Testis (tissue), 3 donors: ENCODE measurements around the gene S100A9. TPM values are rescaled to one million over a fixed set of nuclear protein-coding genes. Genes with fewer than 3 reads are reported as not detected.

Experiments
- DNase-seq: peaks from one replicate; pipeline ENCODE4 v3.0.0-alpha.2; 2019
- H3K27ac ChIP-seq, 2 donors: fragments of 200-600 bp; sonication (generic); one replicate each; pipeline ENCODE4 v1.5.1; 2019
- H3K27me3 ChIP-seq: fragments of 200-600 bp; sonication (generic); one replicate; pipeline ENCODE4 v1.5.1; 2019
- H3K36me3 ChIP-seq: fragments of 200-600 bp; sonication (generic); one replicate; pipeline ENCODE4 v1.5.1; 2017; ENCODE audit warnings: low read depth; ENCODE audit errors: missing control alignments
- H3K4me1 ChIP-seq: fragments of 200-600 bp; sonication (generic); one replicate; pipeline ENCODE4 v1.5.1; 2019
- H3K4me3 ChIP-seq, 2 donors: fragments of 200-600 bp; sonication (generic); one replicate each; pipeline ENCODE4 v1.5.1; 2017 to 2019
- H3K9me3 ChIP-seq: fragments of 200-600 bp; sonication (generic); one replicate; pipeline ENCODE4 v1.5.1; 2017
- POLR2A ChIP-seq: fragments of 450-650 bp; IDR thresholded peaks from one replicate; pipeline ENCODE4 v1.6.1; 2017; ENCODE audit warnings: antibody characterized with exemption, mild to moderate bottlenecking, moderate library complexity
- WGBS, 2 donors: methylation state at CpG; one replicate each; pipeline ENCODE4 v1.1.5; 2018; 5-methylcytosine and 5-hydroxymethylcytosine counted together
- intact Hi-C: fragments of 100-400 bp; cut with DNase I; formaldehyde crosslinking; loops from one replicate; pipeline ENCODE4 v1.15.1; 2023; ENCODE audit warnings: low total_unique reads
- polyA plus RNA-seq: library from polyadenylated mRNA; stranded (reverse); fragments of 350-450 nt; fragmentation: Illumina TruSeq; extraction: RNeasy Lipid Tissue Mini Kit (QIAGEN cat#74804); gene quantifications from one replicate; pipeline ENCODE4 v1.2.3, GENCODE V29; 2014; ENCODE audit warnings: low read depth, low replicate concordance; ENCODE audit not compliant: insufficient read depth
- total RNA-seq, 2 donors: library from RNA; depleted of rRNA; stranded (reverse); fragments of >200 nt; gene quantifications; one replicate each; pipeline ENCODE4 v1.2.3, GENCODE V29; 2016
- TF ChIP-seq, protein P1 (sequence below), 3 experiments: fragments of 450-650 bp in 2 of 3; fragments of 200-600 bp in 1 of 3; sonication (generic) in 1 of 3; IDR thresholded peaks; one replicate each; pipeline ENCODE4 v1.5.1; 2016 to 2019; ENCODE audit warnings: antibody characterized with exemption in 3 of 3, mild to moderate bottlenecking in 2 of 3, moderate library complexity in 1 of 3

S100A9 gene
- total and polyA plus RNA-seq, 3 donors from 2014 or later, result 4.6 to 36.6 (median 10.7) TPM

GRCh38 chr1:153375511-153375910, 17.9 kb downstream of the S100A9 start, which contains the start of gene S100A12:
Gene S100A12, minus strand, starts transcription at chr1:153375621. Its CDS starts 1,029 bp downstream, at chr1:153374592.
- Histone ChIP-seq H3K36me3 (no peaks in the 10 kb centered on the region), H3K27ac (no peak within 1 kb of the TSS), H3K4me3 (no peak within 1 kb of the TSS), H3K4me1 (no peaks in the 10 kb centered on the region), H3K27me3 (no peaks in the 10 kb centered on the region), H3K9me3 (no peaks in the 10 kb centered on the region)
- no peak for TF ChIP-seq POLR2A
- TF ChIP-seq, protein P1, sequence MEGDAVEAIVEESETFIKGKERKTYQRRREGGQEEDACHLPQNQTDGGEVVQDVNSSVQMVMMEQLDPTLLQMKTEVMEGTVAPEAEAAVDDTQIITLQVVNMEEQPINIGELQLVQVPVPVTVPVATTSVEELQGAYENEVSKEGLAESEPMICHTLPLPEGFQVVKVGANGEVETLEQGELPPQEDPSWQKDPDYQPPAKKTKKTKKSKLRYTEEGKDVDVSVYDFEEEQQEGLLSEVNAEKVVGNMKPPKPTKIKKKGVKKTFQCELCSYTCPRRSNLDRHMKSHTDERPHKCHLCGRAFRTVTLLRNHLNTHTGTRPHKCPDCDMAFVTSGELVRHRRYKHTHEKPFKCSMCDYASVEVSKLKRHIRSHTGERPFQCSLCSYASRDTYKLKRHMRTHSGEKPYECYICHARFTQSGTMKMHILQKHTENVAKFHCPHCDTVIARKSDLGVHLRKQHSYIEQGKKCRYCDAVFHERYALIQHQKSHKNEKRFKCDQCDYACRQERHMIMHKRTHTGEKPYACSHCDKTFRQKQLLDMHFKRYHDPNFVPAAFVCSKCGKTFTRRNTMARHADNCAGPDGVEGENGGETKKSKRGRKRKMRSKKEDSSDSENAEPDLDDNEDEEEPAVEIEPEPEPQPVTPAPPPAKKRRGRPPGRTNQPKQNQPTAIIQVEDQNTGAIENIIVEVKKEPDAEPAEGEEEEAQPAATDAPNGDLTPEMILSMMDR (IDR thresholded peaks at IDR 0.05), result no peak
- DNase-seq, result no peak
- intact Hi-C loops, result no loop called here
- 81 to 94% methylated on average over 1 of the region's 1 CpG for WGBS, 2 donors

DNA sequence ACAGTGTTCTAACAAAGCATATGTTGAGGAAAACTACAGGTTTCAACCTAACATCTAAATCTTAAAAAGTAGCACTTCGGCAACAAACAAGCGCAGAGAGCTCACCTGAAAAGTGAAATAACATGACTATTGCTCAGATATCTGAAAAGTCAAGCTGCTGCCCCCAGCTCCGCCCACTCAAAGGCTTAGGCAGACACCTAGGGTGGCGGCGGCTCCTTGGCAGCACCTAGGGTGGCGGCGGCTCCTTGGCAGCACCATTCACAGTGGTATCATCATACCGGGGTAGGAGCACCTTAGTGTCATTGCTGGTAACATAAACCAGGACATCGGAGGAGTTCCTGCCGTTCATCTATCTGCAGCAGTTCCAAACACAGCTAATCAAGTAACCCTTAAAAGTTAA, 21.9 kb downstream of the S100A9 start:
- intact Hi-C loops, result no loop called here
- TF ChIP-seq POLR2A, result no peak
- TF ChIP-seq, protein P1 (IDR thresholded peaks at IDR 0.05), result no peak
- H3K4me1 ChIP-seq, result no peaks in the 10 kb centered on the region
- H3K36me3 ChIP-seq, result no peaks in the 10 kb centered on the region
- no peak for DNase-seq
- 71 to 72% methylated on average over 9 to 10 of the region's 10 CpGs for WGBS, 2 donors
- H3K27me3 ChIP-seq, result no peaks in the 10 kb centered on the region
- no peak overlapping the region for H3K27ac ChIP-seq
- H3K9me3 ChIP-seq, result no peaks in the 10 kb centered on the region
- H3K4me3 ChIP-seq, result no peak overlapping the region

DNA sequence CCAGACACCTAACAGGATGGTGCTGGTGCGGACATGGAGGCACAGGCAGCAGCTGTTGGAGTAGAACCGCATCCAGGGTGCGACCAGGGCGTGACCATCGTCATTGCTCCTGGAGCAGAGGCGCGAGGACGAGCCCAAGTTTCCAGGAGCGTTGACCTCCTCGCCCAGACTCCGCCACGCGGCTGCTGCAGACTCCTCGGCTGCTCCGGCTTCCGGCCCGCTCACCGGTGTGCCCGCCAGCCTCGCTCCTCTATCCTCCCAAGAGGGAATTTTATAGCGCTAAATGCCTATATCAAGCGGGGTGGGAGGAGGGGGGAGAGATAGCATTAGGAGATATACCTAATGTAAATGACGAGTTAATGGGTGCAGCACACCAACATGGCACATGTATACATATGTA, 23.1 kb downstream of the S100A9 start:
- intact Hi-C loops, result no loop called here
- Histone ChIP-seq H3K4me1 (no peaks in the 10 kb centered on the region), H3K36me3 (no peaks in the 10 kb centered on the region), H3K4me3 (no peak overlapping the region), H3K27me3 (no peaks in the 10 kb centered on the region), H3K9me3 (no peaks in the 10 kb centered on the region), H3K27ac (no peak overlapping the region)
- WGBS, 2 donors, result 80 to 81% methylated on average over 23 of the region's 23 CpGs
- TF ChIP-seq POLR2A, result no peak
- TF ChIP-seq, protein P1 (IDR thresholded peaks at IDR 0.05), result no peak
- DNase-seq, result no peak

DNA sequence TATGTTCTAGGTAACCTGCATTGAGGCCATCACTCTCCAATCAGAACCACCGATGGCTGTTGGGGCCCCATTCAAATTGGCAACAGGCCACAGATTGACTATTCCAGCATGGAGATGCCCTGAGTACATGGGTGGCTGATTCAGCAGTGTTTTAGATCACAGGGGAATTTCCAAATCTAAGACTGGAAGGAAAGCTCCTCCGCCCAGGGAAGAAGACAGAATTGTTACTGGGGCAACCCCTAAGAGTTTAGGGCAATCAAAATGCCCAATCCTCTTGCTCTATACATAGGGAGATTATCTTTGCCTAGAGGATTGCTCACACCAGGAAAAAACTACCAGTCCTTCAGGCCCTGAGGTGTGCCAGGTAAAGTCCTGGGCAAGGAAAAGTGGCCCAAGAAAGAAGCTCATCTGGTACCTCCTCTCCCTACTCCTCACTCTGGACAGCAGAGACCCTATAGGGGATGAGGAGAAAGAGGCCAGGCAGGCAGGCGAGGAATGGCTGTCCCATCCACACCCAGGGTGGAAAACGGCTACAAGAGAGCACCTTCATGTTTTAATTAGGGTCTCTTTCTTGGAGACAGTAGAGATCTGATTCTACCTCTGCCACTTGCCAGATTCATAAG, 27.4 kb downstream of the S100A9 start:
- Histone ChIP-seq H3K36me3 (no peaks in the 10 kb centered on the region), H3K27ac (no peak overlapping the region), H3K9me3 (no peaks in the 10 kb centered on the region), H3K4me1 (no peaks in the 10 kb centered on the region), H3K4me3 (no peak overlapping the region), H3K27me3 (no peaks in the 10 kb centered on the region)
- 78 to 88% methylated on average over 4 of the region's 4 CpGs for WGBS, 2 donors
- intact Hi-C loops, result no loop called here
- TF ChIP-seq, protein P1 (IDR thresholded peaks at IDR 0.05), result no peak
- no peak for TF ChIP-seq POLR2A
- no peak for DNase-seq

GRCh38 chr1:153386500-153386901, 28.8 kb downstream of the S100A9 start:
- Histone ChIP-seq H3K4me3 (no peak overlapping the region), H3K4me1 (no peaks in the 10 kb centered on the region), H3K9me3 (no peaks in the 10 kb centered on the region), H3K27ac (no peak overlapping the region), H3K36me3 (no peaks in the 10 kb centered on the region), H3K27me3 (no peaks in the 10 kb centered on the region)
- no peak for TF ChIP-seq POLR2A
- TF ChIP-seq, protein P1 (IDR thresholded peaks at IDR 0.05), result no peak
- peak; percentile 46 for DNase-seq
- WGBS, 2 donors, result 77 to 83% methylated on average over 5 of the region's 5 CpGs
- intact Hi-C loops, result no loop called here
